Endometrial microvascular endothelial cells (primary cell): Measurements from ENCODE around the gene EPS8L3. TPM values are rescaled to one million over a fixed set of nuclear protein-coding genes. Genes with fewer than 3 reads are reported as not detected.

Experiments
- in situ Hi-C: cut with HindIII; loops from 2 replicates; pipeline ENCODE4 v1.10.0; 2017; ENCODE audit warnings: low sequenced_read_pairs, low pct_unique_long_range_greater_than_20kb; ENCODE audit errors: inconsistent ontology term
- total RNA-seq: library from RNA; depleted of rRNA; stranded (reverse); fragments of >200 nt; gene quantifications from one replicate; pipeline ENCODE4 v1.2.3, GENCODE V29; 2015; ENCODE audit errors: inconsistent ontology term

The EPS8L3 gene, protein sequence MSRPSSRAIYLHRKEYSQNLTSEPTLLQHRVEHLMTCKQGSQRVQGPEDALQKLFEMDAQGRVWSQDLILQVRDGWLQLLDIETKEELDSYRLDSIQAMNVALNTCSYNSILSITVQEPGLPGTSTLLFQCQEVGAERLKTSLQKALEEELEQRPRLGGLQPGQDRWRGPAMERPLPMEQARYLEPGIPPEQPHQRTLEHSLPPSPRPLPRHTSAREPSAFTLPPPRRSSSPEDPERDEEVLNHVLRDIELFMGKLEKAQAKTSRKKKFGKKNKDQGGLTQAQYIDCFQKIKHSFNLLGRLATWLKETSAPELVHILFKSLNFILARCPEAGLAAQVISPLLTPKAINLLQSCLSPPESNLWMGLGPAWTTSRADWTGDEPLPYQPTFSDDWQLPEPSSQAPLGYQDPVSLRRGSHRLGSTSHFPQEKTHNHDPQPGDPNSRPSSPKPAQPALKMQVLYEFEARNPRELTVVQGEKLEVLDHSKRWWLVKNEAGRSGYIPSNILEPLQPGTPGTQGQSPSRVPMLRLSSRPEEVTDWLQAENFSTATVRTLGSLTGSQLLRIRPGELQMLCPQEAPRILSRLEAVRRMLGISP
- not detected for total RNA-seq

DNA sequence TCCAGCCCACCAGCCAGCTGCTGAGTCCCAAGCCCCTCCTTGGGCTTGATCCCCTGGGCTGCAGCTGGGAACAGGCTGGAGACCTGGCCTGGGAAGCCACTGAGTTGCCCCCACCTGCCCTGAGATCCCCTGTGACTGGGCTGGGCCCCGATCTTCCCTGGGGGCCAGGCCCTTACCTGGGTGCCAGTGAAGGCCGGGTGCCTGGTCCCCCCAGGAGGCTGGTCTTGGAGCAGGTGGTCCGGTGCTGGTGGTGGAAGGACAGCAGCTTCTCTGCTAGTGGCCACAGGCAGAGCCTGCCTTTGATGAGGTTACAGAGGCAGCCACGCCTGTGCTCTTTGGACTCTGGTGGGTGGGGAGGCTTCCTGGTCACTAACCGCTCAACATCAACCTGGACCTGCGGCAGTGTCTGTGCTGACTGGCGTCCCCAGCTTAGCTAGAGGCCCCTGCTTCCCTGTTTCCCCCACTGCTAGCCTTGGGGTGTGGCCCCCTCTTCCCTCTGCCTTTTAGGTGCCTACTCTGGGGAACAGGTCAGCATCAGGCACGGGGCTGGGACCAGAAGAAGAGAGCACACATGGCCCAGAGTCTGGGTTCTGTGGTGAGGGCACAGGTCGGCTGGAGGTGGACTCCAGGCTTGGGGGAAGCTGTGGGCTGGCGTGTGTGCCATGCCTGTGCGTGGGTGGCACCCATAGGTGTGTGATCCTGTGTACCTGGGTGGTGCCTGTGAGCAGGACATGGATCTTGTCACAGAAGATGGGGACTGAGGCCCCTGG lies at the start of gene EPS8L3:
EPS8L3 (minus strand) TSS at position 278 of the 770 bp plus-strand sequence. CDS start 2,174 bp downstream, outside the sequence.
- in situ Hi-C loops: loop anchor here (10.0 kb wide), 1 partner anchor 119 kb away; no protein-coding TSS in a partner anchor

- in situ Hi-C loops: no loop called here
Measured at GRCh38 chr1:109812691-109813393, 49.1 kb upstream of the EPS8L3 start.

GRCh38 chr1:109808703-109809102 lies 45.0 kb upstream of the EPS8L3 start:
- in situ Hi-C loops: no loop called here

- in situ Hi-C loops: no loop called here
Measured at GRCh38 chr1:109807822-109808680, 44.3 kb upstream of the EPS8L3 start.

DNA sequence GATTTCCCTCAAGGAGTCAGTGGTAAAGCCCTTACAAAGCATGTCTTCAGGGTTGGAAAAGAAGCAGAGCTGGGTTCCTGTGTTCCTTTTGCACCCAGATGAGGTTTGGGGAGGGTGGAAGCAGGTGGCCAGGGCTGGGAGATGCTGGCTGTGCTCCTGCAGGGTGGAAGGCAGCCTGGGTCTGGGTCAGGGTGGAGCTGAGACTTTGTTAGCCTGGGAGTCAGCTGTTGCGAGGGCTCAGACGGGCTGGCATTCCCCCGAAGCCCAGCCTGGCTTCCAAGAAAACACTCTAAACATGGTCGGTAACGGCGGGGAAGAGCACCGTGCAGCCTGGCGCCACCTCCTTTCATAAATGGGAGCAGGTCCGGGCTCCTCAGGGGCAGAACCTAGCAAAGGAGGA lies 43.7 kb upstream of the EPS8L3 start:
- in situ Hi-C loops: no loop called here

- in situ Hi-C loops: no loop called here
Measured at GRCh38 chr1:109806733-109807400, 43.1 kb upstream of the EPS8L3 start.

DNA sequence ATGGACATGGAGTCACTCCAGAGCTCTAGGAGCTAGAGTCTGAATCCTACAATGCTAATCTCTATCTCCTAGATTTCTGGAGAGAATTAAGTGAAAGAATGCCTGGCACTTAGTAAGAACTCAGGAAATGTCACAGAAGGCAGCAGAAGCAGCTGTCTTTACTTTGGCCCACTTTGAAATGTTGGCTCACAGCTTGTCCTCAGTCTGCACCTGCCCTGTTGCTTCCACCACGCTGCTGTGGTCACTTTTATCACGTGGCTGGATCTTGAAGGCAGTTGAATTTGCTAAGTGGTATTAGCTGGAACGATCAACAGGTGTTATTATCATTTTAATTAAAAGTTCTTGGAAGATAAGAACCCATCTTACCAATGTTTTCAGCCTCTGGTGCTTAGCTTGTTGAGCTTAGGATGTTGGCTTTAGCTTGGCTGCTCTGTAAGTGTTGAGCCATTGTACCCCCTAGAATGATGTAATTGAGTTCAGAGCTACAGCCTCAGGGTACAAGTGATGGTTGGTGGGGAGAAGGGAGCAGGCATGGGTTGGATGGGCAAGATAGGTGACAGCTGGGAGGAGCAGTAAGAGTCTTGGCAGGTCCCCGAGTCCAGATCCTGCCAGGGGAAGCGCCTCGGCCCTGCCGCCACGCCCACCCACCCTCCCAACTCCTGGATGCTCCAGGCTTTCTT lies 41.9 kb upstream of the EPS8L3 start:
- in situ Hi-C loops: no loop called here

- in situ Hi-C loops: no loop called here
Measured at GRCh38 chr1:109804660-109805059, 40.9 kb upstream of the EPS8L3 start.

DNA sequence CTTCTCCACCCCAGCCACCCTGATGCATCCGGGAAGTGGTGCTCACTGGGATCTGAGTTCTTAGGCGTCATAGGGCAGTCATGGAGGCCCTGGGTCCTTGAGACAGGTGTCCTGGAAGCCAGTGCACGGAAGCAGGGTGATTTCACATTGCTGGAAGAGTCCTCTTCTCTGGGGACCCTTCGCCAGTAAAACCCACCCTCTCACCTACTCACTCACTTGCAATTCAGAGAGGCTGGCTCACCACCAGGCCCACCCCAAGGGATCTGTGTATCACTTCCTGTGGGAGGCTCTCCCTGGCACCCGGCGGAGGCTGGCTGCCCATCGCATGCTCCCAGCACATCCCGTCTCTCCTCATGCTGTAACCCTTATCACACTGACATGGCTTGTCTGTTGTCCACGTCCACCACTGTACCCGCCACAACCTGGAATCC lies 40.2 kb upstream of the EPS8L3 start:
- in situ Hi-C loops: no loop called here

GRCh38 chr1:109802901-109803561 lies 39.3 kb upstream of the EPS8L3 start:
- in situ Hi-C loops: no loop called here

- in situ Hi-C loops: no loop called here
Measured at GRCh38 chr1:109802136-109802900, 38.6 kb upstream of the EPS8L3 start.

DNA sequence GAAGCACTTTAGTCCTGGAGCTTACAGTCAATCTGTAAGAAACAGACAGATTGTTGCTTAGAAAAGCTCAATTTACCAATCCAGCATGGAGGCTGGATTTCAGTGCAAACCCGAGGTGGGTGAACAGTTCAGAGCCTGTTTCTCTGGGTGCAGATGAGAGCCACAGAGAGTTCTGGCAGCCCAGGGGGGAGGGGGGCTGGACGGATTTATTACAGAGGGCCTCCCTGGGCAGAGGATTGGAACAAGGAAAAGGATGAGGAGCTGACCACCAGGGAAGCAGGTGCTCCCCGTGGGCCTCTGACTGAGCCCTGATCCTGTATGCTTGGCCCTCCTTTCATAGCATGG lies 38.0 kb upstream of the EPS8L3 start:
- in situ Hi-C loops: no loop called here

- in situ Hi-C loops: no loop called here
Measured at GRCh38 chr1:109800291-109800690, 36.6 kb upstream of the EPS8L3 start.

DNA sequence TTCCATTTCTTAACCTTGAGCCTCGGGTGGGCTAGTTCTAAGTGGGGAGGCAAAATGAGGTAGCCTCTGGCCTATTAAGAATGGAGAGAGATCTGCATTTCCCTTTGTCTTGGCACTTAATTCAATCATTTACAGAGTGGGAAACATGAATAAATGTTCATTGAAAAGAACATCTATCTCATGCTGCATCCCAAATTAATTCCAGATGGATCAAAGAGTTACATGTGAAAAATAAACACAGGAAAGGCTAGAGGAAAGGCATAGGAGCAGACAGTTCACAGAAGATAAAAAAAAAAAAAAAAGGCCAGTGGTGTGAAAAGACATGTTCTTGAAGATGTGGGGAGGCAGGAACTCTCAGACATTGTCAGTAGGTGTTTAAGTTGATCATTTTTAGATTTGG lies 35.7 kb upstream of the EPS8L3 start:
- in situ Hi-C loops: loop anchor here (25.0 kb wide), 1 partner anchor 113 kb away; the partner anchor contains the start of gene CSF1

- in situ Hi-C loops: loop anchor here (25.0 kb wide), 1 partner anchor 115 kb away; the partner anchor contains the start of gene CSF1
Measured at GRCh38 chr1:109797303-109797595, 33.5 kb upstream of the EPS8L3 start.
